Spinal cord (tissue), 10 donors: Measurements from ENCODE around the gene SHTN1. TPM values are rescaled to one million over a fixed set of nuclear protein-coding genes. Genes with fewer than 3 reads are reported as not detected.
A peak's percentile ranks its signal among the peaks of the same experiment; 100 is the strongest.

Experiments
- DNase-seq, 6 donors: peaks; one replicate each; pipeline versions ENCODE4 v3.0.0 to v3.0.0-alpha.2; 2013 to 2015; ENCODE audit warnings: low spot score in 6 of 6, low read depth in 4 of 6
- H3K27ac ChIP-seq: one replicate; pipeline ENCODE4 v1.5.1; 2013; ENCODE audit warnings: low read depth, low read length, control low read depth
- H3K27me3 ChIP-seq: one replicate; pipeline ENCODE4 v1.6.1; 2013; ENCODE audit warnings: low read length; ENCODE audit not compliant: control insufficient read depth, insufficient read depth
- H3K36me3 ChIP-seq: one replicate; pipeline ENCODE4 v1.6.1; 2013; ENCODE audit warnings: low read length; ENCODE audit not compliant: control insufficient read depth, insufficient read depth
- H3K4me1 ChIP-seq: one replicate; pipeline ENCODE4 v1.6.1; 2013; ENCODE audit warnings: low read length; ENCODE audit not compliant: control insufficient read depth, insufficient read depth
- H3K4me3 ChIP-seq: one replicate; pipeline ENCODE4 v1.5.1; 2013; ENCODE audit warnings: low read depth, low read length, control low read depth
- H3K9me3 ChIP-seq: one replicate; pipeline ENCODE4 v1.6.1; 2013; ENCODE audit warnings: low read length; ENCODE audit not compliant: control insufficient read depth, insufficient read depth
- WGBS: methylation state at CpG from one replicate; pipeline ENCODE4 v1.1.5; 2013; ENCODE audit warnings: missing lambda C conversion rate; ENCODE audit not compliant: insufficient coverage; 5-methylcytosine and 5-hydroxymethylcytosine counted together
- polyA plus RNA-seq, 2 donors: library from polyadenylated mRNA; unstranded; fragments of 120-200 nt; gene quantifications; one replicate each; pipeline ENCODE4 v1.2.1, GENCODE V29; 2013; ENCODE audit not compliant: insufficient read length in 2 of 2
- total RNA-seq, 2 donors: library from RNA; depleted of rRNA in 1 of 2; stranded (reverse); fragments of 120-200 nt in 1 of 2; fragments of >200 nt in 1 of 2; gene quantifications; one replicate each; pipeline versions ENCODE4 v1.2.3 to v1.2.4, GENCODE V29; 2013 to 2014
- donor health status: healthy.

SHTN1 gene
- total and polyA plus RNA-seq, 4 donors: 17.0 to 110 (median 62.1) TPM

GRCh38 chr10:116850058-116850611 is 154.9 kb downstream of the SHTN1 start:
- H3K4me3 ChIP-seq: peak overlapping the region; percentile 80
- 24% methylated on average over 10 of the region's 10 CpGs for WGBS
- H3K4me1 ChIP-seq: peaks cover 14% of the 10 kb centered on the region
- peak overlapping the region; percentile 84 for H3K27ac ChIP-seq
- H3K27me3 ChIP-seq: no peaks in the 10 kb centered on the region
- no peak for DNase-seq
- no peaks in the 10 kb centered on the region for H3K36me3 ChIP-seq
- no peaks in the 10 kb centered on the region for H3K9me3 ChIP-seq

- Histone ChIP-seq H3K4me3 (peak within 1 kb of the TSS; percentile 80), H3K9me3 (no peaks in the 10 kb centered on the region), H3K4me1 (peaks cover 14% of the 10 kb centered on the region), H3K27me3 (no peaks in the 10 kb centered on the region), H3K36me3 (no peaks in the 10 kb centered on the region), H3K27ac (peak within 1 kb of the TSS; percentile 84)
- WGBS: under 1% methylated on average over 54 of the region's 55 CpGs
- peak; percentile 85 to 99 (median 90) for DNase-seq
Observed at GRCh38 chr10:116849248-116850057, 155.5 kb downstream of the SHTN1 start, which contains the start of gene ENO4. TSS of gene ENO4 (plus strand) at chr10:116849499. CDS start at chr10:116849567, 68 bp downstream.

- DNase-seq: no peak
- Histone ChIP-seq H3K4me3 (peak overlapping the region; percentile 80), H3K27me3 (no peaks in the 10 kb centered on the region), H3K27ac (peak overlapping the region; percentile 84), H3K9me3 (no peaks in the 10 kb centered on the region), H3K36me3 (no peaks in the 10 kb centered on the region), H3K4me1 (peaks cover 14% of the 10 kb centered on the region)
- 0% methylated on average over 21 of the region's 23 CpGs for WGBS
Observed at GRCh38 chr10:116848944-116849247, 156.1 kb downstream of the SHTN1 start.

- 64% methylated on average over 12 of the region's 17 CpGs for WGBS
- H3K4me1 ChIP-seq: peaks cover 14% of the 10 kb centered on the region
- no peaks in the 10 kb centered on the region for H3K27me3 ChIP-seq
- no peaks in the 10 kb centered on the region for H3K36me3 ChIP-seq
- peak in 1 of 6 donors; percentile 15 for DNase-seq
- peak overlapping the region; percentile 80 for H3K4me3 ChIP-seq
- H3K27ac ChIP-seq: peak overlapping the region; percentile 84
- no peaks in the 10 kb centered on the region for H3K9me3 ChIP-seq
Observed at GRCh38 chr10:116848032-116848943, 156.7 kb downstream of the SHTN1 start.

GRCh38 chr10:116845823-116846222 is 159.2 kb downstream of the SHTN1 start:
- Histone ChIP-seq H3K36me3 (no peaks in the 10 kb centered on the region), H3K4me1 (peaks cover 14% of the 10 kb centered on the region), H3K27me3 (no peaks in the 10 kb centered on the region), H3K4me3 (no peak overlapping the region), H3K9me3 (no peaks in the 10 kb centered on the region), H3K27ac (no peak overlapping the region)
- DNase-seq: no peak
- no CpG with 5 or more reads among the region's 2 CpGs for WGBS

- no peak for DNase-seq
- H3K4me1 ChIP-seq: peaks cover 5% of the 10 kb centered on the region
- H3K36me3 ChIP-seq: no peaks in the 10 kb centered on the region
- H3K27ac ChIP-seq: no peak overlapping the region
- WGBS: 100% methylated on average over 1 of the region's 6 CpGs
- H3K4me3 ChIP-seq: no peak overlapping the region
- no peaks in the 10 kb centered on the region for H3K27me3 ChIP-seq
- H3K9me3 ChIP-seq: no peaks in the 10 kb centered on the region
Observed at GRCh38 chr10:116840389-116841075, 164.5 kb downstream of the SHTN1 start.

GRCh38 chr10:116838143-116838725 is 166.8 kb downstream of the SHTN1 start:
- no peak overlapping the region for H3K27ac ChIP-seq
- no peaks in the 10 kb centered on the region for H3K36me3 ChIP-seq
- no peaks in the 10 kb centered on the region for H3K27me3 ChIP-seq
- DNase-seq: no peak
- 84% methylated on average over 4 of the region's 5 CpGs for WGBS
- H3K4me3 ChIP-seq: no peak overlapping the region
- no peaks in the 10 kb centered on the region for H3K9me3 ChIP-seq
- H3K4me1 ChIP-seq: peaks cover 14% of the 10 kb centered on the region

GRCh38 chr10:116836902-116837523 is 168.0 kb downstream of the SHTN1 start:
- no CpG with 5 or more reads among the region's 8 CpGs for WGBS
- DNase-seq: peak in 2 of 6 donors; percentile 55 to 71
- H3K4me3 ChIP-seq: no peak overlapping the region

More at GRCh38 chr10:116836902-116837523, 168.0 kb downstream of the SHTN1 start:
- no peak overlapping the region for H3K27ac ChIP-seq
- H3K36me3 ChIP-seq: no peaks in the 10 kb centered on the region
- H3K9me3 ChIP-seq: no peaks in the 10 kb centered on the region
- no peaks in the 10 kb centered on the region for H3K27me3 ChIP-seq
- H3K4me1 ChIP-seq: peaks cover 14% of the 10 kb centered on the region
